ENCODE results near the gene C12orf60. TPM values are rescaled to one million over a fixed set of nuclear protein-coding genes. Genes with fewer than 3 reads are reported as not detected.

The C12orf60 gene
- polyA plus RNA-seq, 2 of the 4 experiments (the other 2 are of a cell fraction): 2.4 to 5.5 TPM

DNA sequence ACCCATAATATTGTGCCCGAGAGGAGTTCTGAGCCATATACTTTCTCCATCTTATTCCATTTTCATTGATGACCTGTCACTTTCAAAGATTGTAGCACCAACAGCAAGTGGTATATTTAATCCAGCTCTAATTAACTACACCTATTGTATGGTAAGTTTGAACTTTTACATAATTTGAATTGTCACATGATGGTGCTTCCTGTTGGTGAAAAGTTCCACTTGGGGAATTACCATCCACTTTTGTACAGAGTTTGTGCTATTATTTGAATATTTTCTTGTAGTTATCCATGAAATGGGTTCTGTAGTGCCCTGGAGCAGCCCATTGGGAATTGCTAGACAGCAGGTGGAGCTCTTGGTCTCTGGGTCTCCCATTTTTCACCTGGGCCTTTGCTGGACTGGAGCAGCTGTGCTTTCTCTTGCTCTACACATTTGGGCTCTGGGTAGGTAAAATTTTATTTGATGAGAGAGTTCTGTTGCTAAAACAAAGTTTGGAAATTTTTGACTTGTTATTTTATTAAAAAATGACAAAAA is 7.5 kb downstream of the C12orf60 start:
- H3K4me3 ChIP-seq: no peak overlapping the region
- H3K27ac ChIP-seq: no peak overlapping the region
- 63% methylated on average over 1 of the region's 1 CpG for WGBS (ENCODE audit: missing lambda C conversion rate)
- ATAC-seq: peak; percentile 95 to 97
- ChIA-PET POLR2A (interaction anchor here (1.5 kb wide), 1 partner anchor 8 kb away, joined by 6 read pairs; the partner anchor contains the start of genes C12orf60 and WBP11), CTCF (interaction anchor here (0.6 to 4.0 kb wide), 37 partner anchors 8 to 460 kb away, joined by 3 to 61 read pairs (median 5); partner anchors contain the start of genes ART4, C12orf60, PDE6H and RERG)
- H3K9me3 ChIP-seq: no peaks in the 10 kb centered on the region
- FAIRE-seq: no peak
- peaks cover 14% of the 10 kb centered on the region; the same call in 1 of the 3 replicates for H3K4me1 ChIP-seq
- TF ChIP-seq JUNB (IDR thresholded peaks at IDR 0.05): no peak
- TF ChIP-seq, protein P1, sequence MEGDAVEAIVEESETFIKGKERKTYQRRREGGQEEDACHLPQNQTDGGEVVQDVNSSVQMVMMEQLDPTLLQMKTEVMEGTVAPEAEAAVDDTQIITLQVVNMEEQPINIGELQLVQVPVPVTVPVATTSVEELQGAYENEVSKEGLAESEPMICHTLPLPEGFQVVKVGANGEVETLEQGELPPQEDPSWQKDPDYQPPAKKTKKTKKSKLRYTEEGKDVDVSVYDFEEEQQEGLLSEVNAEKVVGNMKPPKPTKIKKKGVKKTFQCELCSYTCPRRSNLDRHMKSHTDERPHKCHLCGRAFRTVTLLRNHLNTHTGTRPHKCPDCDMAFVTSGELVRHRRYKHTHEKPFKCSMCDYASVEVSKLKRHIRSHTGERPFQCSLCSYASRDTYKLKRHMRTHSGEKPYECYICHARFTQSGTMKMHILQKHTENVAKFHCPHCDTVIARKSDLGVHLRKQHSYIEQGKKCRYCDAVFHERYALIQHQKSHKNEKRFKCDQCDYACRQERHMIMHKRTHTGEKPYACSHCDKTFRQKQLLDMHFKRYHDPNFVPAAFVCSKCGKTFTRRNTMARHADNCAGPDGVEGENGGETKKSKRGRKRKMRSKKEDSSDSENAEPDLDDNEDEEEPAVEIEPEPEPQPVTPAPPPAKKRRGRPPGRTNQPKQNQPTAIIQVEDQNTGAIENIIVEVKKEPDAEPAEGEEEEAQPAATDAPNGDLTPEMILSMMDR (IDR thresholded peaks at IDR 0.05): peak; percentile 89
- peak; percentile 94 to 95 for TF ChIP-seq RAD21 (conservative IDR thresholded peaks at IDR 0.05 in 1 of 2, IDR thresholded peaks at IDR 0.05 in 1 of 2)
- TF ChIP-seq SMC3 (IDR thresholded peaks at IDR 0.05): peak; percentile 96
- TF ChIP-seq CBX2 (IDR thresholded peaks at IDR 0.05; ENCODE audit: borderline replicate concordance, low read depth): no peak
- TF ChIP-seq CBX8 (IDR thresholded peaks at IDR 0.05): no peak
- TF ChIP-seq TFCP2L1 (CRISPR knock-in tag; IDR thresholded peaks at IDR 0.05): no peak
- no peak for TF ChIP-seq HEYL (CRISPR knock-in tag; IDR thresholded peaks at IDR 0.05)
- TF ChIP-seq CEBPB (IDR thresholded peaks at IDR 0.05): no peak
- TF ChIP-seq RFX5 (IDR thresholded peaks at IDR 0.05): no peak
- peak; percentile 38 to 58 for DNase-seq (ENCODE audit: low read depth in 1 of 2, low spot score in 1 of 2)
- H3K4me2 ChIP-seq: no peak overlapping the region

DNA sequence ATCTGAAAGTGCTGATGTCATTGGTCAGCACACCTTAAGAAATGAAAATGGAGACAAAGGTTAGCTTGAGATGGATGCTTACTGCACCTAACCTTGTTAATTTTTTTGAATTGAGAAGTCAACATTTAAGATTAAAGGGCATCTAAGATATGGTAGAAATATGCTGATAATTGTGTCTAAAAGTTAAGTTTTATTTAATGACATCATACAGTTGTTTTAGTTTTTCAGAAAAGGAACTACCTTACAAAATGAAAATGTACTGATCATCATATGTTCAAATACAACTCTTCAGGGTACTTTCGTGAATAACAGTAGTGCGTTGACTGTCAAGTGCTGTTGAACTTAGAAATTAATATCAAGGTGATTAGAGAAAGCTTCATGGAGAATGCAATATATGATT is 8.0 kb downstream of the C12orf60 start:
- no peak overlapping the region for H3K4me2 ChIP-seq
- peak in 1 of 2 experiments; percentile 30; a peak in 2 of 6 replicates for ATAC-seq
- no peak overlapping the region for H3K4me3 ChIP-seq
- peaks cover 14% of the 10 kb centered on the region; the same call in 1 of the 3 replicates for H3K4me1 ChIP-seq
- POLR2A ChIA-PET: interaction anchor here (1.5 kb wide), 1 partner anchor 8 kb away, joined by 6 read pairs; the partner anchor contains the start of genes C12orf60 and WBP11
- CTCF ChIA-PET: interaction anchor here (0.6 to 4.0 kb wide), 33 partner anchors 7 to 460 kb away, joined by 3 to 61 read pairs (median 5); partner anchors contain the start of genes ART4, C12orf60, PDE6H and RERG
- H3K27ac ChIP-seq: no peak overlapping the region
- TF ChIP-seq HOXB13 (CRISPR knock-in tag; IDR thresholded peaks at IDR 0.05; ENCODE audit: low read depth): no peak
- TF ChIP-seq FOSL2 (IDR thresholded peaks at IDR 0.05): no peak
- TF ChIP-seq FOSL2 (CRISPR knock-in tag; IDR thresholded peaks at IDR 0.05): no peak
- no peak for TF ChIP-seq CHD2 (IDR thresholded peaks at IDR 0.05; ENCODE audit: low read length, partially characterized antibody)
- TF ChIP-seq, protein P2, sequence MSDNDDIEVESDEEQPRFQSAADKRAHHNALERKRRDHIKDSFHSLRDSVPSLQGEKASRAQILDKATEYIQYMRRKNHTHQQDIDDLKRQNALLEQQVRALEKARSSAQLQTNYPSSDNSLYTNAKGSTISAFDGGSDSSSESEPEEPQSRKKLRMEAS (IDR thresholded peaks at IDR 0.05): no peak
- TF ChIP-seq, protein P3, sequence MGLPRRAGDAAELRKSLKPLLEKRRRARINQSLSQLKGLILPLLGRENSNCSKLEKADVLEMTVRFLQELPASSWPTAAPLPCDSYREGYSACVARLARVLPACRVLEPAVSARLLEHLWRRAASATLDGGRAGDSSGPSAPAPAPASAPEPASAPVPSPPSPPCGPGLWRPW (IDR thresholded peaks at IDR 0.05): no peak
- no peak for TF ChIP-seq ZFP36 (IDR thresholded peaks at IDR 0.05; ENCODE audit: borderline replicate concordance, partially characterized antibody)
- TF ChIP-seq HEYL (CRISPR knock-in tag; IDR thresholded peaks at IDR 0.05): no peak
- no peak for TF ChIP-seq ZC3H11A (IDR thresholded peaks at IDR 0.05)
- no peak for TF ChIP-seq HOXA7 (CRISPR knock-in tag; IDR thresholded peaks at IDR 0.05)
- TF ChIP-seq RCOR1 (IDR thresholded peaks at IDR 0.05; ENCODE audit: low read depth, low read length): no peak
- no peak for TF ChIP-seq PHF8 (IDR thresholded peaks at IDR 0.05; ENCODE audit: borderline replicate concordance, low read depth)
- TF ChIP-seq, protein P4, sequence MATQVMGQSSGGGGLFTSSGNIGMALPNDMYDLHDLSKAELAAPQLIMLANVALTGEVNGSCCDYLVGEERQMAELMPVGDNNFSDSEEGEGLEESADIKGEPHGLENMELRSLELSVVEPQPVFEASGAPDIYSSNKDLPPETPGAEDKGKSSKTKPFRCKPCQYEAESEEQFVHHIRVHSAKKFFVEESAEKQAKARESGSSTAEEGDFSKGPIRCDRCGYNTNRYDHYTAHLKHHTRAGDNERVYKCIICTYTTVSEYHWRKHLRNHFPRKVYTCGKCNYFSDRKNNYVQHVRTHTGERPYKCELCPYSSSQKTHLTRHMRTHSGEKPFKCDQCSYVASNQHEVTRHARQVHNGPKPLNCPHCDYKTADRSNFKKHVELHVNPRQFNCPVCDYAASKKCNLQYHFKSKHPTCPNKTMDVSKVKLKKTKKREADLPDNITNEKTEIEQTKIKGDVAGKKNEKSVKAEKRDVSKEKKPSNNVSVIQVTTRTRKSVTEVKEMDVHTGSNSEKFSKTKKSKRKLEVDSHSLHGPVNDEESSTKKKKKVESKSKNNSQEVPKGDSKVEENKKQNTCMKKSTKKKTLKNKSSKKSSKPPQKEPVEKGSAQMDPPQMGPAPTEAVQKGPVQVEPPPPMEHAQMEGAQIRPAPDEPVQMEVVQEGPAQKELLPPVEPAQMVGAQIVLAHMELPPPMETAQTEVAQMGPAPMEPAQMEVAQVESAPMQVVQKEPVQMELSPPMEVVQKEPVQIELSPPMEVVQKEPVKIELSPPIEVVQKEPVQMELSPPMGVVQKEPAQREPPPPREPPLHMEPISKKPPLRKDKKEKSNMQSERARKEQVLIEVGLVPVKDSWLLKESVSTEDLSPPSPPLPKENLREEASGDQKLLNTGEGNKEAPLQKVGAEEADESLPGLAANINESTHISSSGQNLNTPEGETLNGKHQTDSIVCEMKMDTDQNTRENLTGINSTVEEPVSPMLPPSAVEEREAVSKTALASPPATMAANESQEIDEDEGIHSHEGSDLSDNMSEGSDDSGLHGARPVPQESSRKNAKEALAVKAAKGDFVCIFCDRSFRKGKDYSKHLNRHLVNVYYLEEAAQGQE (IDR thresholded peaks at IDR 0.05): no peak
- TF ChIP-seq SMC3 (IDR thresholded peaks at IDR 0.05): no peak
- no peak for TF ChIP-seq ZNF302 (CRISPR knock-in tag; IDR thresholded peaks at IDR 0.05)
- no peak for DNase-seq (ENCODE audit: low read depth in 1 of 2, low spot score in 1 of 2)
- no peaks in the 10 kb centered on the region for H3K9me3 ChIP-seq
- FAIRE-seq: peak; percentile 74
- 82% methylated on average over 2 of the region's 2 CpGs for WGBS (ENCODE audit: missing lambda C conversion rate)
